ENCODE results near the gene PLEKHJ1.
A peak's percentile ranks its signal among the peaks of the same experiment; 100 is the strongest.

The PLEKHJ1 gene

GRCh38 chr19:2249010-2249866, 13.1 kb upstream of the PLEKHJ1 start, which contains the start of gene AMH:
TSS of gene AMH (plus strand) at chr19:2249323. CDS start at chr19:2249333, 10 bp downstream.
- DNase-seq (ENCODE audit: low spot score), result no peak

- DNase-seq (ENCODE audit: low spot score), result no peak
These were observed 12.2 kb upstream of the PLEKHJ1 start for GRCh38 chr19:2248136-2249009.

GRCh38 chr19:2247433-2248101, 11.4 kb upstream of the PLEKHJ1 start:
- no peak for DNase-seq (ENCODE audit: low spot score)

GRCh38 chr19:2246801-2247361, 10.8 kb upstream of the PLEKHJ1 start:
- DNase-seq (ENCODE audit: low spot score), result peak; percentile 45

GRCh38 chr19:2246014-2246620, 10.0 kb upstream of the PLEKHJ1 start:
- DNase-seq (ENCODE audit: low spot score), result no peak

GRCh38 chr19:2245273-2245672, 9.1 kb upstream of the PLEKHJ1 start:
- DNase-seq (ENCODE audit: low spot score), result no peak

GRCh38 chr19:2244486-2244885, 8.4 kb upstream of the PLEKHJ1 start:
- no peak for DNase-seq (ENCODE audit: low spot score)

GRCh38 chr19:2244125-2244411, 7.9 kb upstream of the PLEKHJ1 start:
- DNase-seq (ENCODE audit: low spot score), result no peak

GRCh38 chr19:2243274-2244124, 7.4 kb upstream of the PLEKHJ1 start:
- DNase-seq (ENCODE audit: low spot score), result no peak

GRCh38 chr19:2242816-2243215, 6.7 kb upstream of the PLEKHJ1 start:
- DNase-seq (ENCODE audit: low spot score), result no peak

- DNase-seq (ENCODE audit: low spot score), result no peak
These were observed 6.0 kb upstream of the PLEKHJ1 start for GRCh38 chr19:2242092-2242537.

- DNase-seq (ENCODE audit: low spot score), result no peak
These were observed 5.0 kb upstream of the PLEKHJ1 start for GRCh38 chr19:2240881-2241760.

GRCh38 chr19:2239771-2240770, 3.9 kb upstream of the PLEKHJ1 start:
- peak; percentile 40 for DNase-seq (ENCODE audit: low spot score)

GRCh38 chr19:2239173-2239572, 3.0 kb upstream of the PLEKHJ1 start:
- no peak for DNase-seq (ENCODE audit: low spot score)

GRCh38 chr19:2237869-2238153, 1.7 kb upstream of the PLEKHJ1 start:
- DNase-seq (ENCODE audit: low spot score), result no peak

GRCh38 chr19:2237051-2237868, 1.1 kb upstream of the PLEKHJ1 start:
- DNase-seq (ENCODE audit: low spot score), result no peak

- DNase-seq (ENCODE audit: low spot score), result no peak
These were observed 140 bp downstream of the PLEKHJ1 start for GRCh38 chr19:2236064-2236313.

GRCh38 chr19:2235381-2236063, 607 bp downstream of the PLEKHJ1 start:
- peak; percentile 32 for DNase-seq (ENCODE audit: low spot score)
